Hematopoietic multipotent progenitor cell (in vitro differentiated cells): ENCODE data around the gene ANAPC2. TPM values are rescaled to one million over a fixed set of nuclear protein-coding genes. Genes with fewer than 3 reads are reported as not detected.

ENCODE experiments used
- DNase-seq, 3 donors: peaks; one replicate each; pipeline ENCODE4 v3.0.0-alpha.2; 2011 to 2015; ENCODE audit warnings: low read depth in 2 of 3, low spot score in 2 of 3
- total RNA-seq: library from RNA; depleted of rRNA; stranded (reverse); fragments of >200 nt; gene quantifications from one replicate; pipeline ENCODE4 v1.2.3, GENCODE V29; 2012

The ANAPC2 gene
- total RNA-seq, 1 donor: 59.8 TPM

- DNase-seq: no peak
Measured at GRCh38 chr9:137149363-137149762, 39.0 kb downstream of the ANAPC2 start.

DNA sequence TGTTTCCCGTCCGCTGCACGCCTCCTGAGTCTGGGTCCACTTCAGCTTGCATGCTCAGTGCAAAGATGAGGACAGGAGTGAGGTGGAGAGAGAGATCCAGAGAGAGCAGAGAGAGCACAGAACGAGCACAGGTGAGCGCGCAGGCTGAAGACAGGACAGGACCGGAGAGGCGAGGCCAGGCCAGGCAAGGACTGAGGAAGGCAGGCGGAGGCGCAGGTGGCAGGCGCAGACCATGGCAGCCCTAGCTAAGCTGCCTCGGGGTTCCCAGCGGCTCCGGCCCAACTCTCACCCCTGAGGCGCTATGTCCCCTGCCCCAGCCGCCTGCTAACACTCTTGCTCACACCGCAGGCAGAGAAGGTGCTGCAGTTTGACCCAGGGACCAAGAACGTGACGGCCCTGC is 39.7 kb downstream of the ANAPC2 start:
- no peak for DNase-seq

- no peak for DNase-seq
Measured at GRCh38 chr9:137148242-137148641, 40.1 kb downstream of the ANAPC2 start.

GRCh38 chr9:137147793-137148160 is 40.6 kb downstream of the ANAPC2 start:
- DNase-seq: no peak

DNA sequence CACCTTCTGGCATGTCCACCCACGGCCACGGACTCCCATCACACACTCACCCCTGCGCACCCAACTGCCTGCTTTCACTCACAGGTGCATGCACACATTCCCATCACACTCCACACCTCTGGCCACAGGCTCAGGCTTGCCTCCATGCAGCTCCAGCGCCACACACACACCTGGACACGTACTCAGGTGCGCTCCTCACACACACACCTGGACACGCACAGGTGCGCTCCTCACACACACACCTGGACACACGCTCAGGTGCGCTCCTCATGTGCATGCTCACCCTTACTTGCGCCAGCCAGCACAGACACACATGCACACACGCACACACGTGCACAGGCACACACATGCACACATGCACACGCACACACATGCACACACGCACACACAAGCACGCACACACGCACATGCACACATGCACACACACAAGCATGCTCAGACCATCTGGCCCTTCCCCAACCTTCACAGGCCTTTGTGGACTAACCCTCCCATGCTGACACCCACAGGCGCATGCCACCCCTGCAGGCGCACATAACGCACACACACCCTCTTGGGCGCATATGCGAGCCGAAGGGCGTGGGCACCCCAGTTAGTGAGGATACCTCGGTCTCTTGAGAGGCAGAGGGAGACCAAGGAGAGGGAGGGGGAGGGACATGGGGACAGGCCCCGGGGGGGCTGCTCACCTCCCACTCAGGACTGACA is 41.1 kb downstream of the ANAPC2 start:
- no peak for DNase-seq

DNA sequence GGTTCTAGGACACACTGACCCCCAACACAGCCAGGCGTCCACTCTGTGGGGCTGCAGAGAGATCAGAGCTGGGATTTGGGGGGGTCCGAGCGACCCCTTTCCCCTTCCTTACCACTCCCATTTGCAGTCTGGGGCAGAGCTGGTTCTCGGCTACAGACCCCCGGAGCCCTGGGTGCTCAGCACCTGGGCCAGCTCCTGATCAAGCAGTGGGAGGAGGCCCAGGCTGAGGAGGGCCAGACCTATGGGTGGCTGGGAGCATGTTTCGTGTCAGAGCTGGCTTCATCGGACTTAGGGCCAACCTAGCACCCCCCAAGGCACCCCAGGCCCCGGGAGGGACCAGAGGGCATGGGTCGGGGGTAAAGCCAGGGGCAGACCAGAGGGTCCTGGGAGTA is 41.8 kb downstream of the ANAPC2 start:
- no peak for DNase-seq

GRCh38 chr9:137145731-137146526 is 42.4 kb downstream of the ANAPC2 start:
- no peak for DNase-seq

GRCh38 chr9:137143459-137143858 is 44.9 kb downstream of the ANAPC2 start:
- DNase-seq: no peak

GRCh38 chr9:137141976-137142936 is 46.1 kb downstream of the ANAPC2 start:
- DNase-seq: no peak

DNA sequence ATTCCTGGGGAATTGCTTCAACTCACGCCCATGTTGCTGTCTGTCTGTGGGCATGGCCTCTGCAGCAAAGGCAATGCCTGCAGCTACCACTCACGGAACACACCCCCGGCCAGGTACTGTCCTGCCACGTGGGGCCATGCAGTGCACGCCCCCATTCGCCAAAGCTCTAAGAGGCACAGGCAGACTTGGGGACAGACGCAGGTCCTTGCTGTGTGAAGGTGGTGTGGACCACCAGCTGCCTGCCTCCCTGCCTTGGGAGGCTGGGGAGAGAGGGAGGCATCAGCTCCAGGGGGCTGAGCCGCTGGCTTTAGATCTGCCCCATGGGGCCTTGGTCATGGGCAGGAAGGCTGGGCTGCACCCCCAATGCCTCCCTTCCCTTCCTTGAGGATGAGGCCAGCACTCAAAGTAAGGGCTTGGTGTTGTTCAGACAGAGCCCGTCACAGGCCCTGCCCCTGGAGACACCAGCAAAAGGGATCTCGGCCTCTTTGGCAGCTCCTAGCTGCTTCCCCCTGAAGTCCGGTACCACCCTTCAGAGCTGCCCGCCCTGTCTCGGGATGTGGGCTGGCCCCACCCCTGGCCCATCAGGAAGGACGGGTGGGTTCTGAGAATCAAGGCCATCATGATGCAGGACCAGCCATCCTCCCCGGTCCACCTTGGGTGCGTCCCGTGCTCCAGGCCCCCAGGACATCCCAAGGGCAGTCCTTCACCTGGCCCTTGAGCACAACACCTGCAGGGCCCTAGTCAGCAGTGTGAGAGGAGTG is 47.1 kb downstream of the ANAPC2 start:
- DNase-seq: no peak

- DNase-seq: no peak
Measured at GRCh38 chr9:137140151-137141012, 48.0 kb downstream of the ANAPC2 start.

DNA sequence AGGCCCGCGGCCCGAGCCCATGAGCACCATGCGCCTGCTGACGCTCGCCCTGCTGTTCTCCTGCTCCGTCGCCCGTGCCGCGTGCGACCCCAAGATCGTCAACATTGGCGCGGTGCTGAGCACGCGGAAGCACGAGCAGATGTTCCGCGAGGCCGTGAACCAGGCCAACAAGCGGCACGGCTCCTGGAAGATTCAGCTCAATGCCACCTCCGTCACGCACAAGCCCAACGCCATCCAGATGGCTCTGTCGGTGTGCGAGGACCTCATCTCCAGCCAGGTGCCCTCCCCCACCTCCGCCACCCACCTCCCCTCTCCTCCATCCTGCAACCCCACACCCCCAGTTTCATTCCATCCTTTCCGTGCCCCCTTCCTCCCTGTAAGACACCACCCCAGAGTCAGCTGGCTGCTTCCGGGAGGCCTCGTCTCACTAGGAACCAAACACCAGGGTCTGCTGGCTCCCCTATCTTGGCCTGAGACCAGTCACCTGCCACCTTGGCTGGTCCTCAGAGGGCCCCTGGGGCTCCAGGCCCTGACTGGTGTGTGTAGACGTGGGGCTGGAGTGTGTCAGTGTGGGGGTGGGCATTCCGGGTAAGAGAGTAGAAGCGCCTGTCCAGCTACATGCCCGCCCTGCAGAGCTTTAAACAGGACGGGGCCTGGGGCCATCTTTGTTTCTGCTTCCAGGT is 48.8 kb downstream of the ANAPC2 start:
- no peak for DNase-seq

DNA sequence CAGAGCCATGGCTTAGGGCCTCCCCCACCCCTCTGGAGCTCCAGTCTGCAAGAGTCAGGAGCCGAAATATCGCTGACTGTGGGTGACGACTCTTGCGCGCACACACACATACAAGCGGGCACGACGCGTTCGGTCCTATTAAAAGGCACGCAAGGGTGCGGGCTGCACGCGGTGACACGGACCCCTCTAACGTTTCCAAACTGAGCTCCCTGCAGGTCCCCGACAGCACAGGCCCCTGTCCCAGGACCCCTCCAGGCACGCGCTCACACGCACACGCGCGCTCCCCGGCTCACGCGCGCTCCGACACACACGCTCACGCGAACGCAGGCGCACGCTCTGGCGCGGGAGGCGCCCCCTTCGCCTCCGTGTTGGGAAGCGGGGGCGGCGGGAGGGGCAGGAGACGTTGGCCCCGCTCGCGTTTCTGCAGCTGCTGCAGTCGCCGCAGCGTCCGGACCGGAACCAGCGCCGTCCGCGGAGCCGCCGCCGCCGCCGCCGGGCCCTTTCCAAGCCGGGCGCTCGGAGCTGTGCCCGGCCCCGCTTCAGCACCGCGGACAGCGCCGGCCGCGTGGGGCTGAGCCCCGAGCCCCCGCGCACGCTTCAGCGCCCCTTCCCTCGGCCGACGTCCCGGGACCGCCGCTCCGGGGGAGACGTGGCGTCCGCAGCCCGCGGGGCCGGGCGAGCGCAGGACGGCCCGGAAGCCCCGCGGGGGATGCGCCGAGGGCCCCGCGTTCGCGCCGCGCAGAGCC is 49.5 kb downstream of the ANAPC2 start, which contains the start of gene GRIN1:
GRIN1 (plus strand) TSS at position 433 of the 746 bp plus-strand sequence. CDS start 333 bp downstream, outside the sequence.
- peak in 1 of 3 donors; percentile 69 for DNase-seq

DNA sequence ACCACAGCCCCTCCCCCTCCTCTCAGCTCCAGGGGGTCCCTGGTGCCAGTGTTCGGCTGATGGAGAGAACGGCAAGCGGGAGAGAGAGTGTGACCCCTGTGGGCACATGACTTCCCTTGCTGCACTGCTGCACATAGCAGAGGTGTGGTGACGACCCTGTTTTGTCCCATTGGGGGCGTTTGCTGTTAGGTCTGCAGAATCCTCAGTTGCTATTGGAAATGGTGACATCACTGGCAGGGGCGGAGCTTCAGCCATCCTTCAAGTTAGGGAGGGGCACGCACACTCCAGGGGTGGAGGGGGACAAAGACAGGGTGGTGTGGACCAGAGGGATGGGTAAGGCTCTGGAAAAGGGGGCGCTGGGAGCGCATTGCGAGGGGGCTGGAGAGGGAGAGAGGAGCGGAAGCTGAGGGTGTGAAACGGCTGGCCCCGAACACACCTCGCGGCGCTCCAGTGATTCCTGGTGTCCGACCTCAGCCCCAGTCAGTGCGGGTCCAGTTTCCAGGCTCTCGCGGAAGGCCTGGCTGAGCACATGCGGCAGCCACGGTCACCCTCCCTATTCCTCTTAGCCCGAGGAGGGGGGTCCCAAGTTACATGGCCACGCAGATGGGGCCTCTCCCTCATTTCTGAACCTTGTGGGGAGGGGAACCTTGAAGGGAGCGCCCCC is 50.2 kb downstream of the ANAPC2 start:
- DNase-seq: no peak

DNA sequence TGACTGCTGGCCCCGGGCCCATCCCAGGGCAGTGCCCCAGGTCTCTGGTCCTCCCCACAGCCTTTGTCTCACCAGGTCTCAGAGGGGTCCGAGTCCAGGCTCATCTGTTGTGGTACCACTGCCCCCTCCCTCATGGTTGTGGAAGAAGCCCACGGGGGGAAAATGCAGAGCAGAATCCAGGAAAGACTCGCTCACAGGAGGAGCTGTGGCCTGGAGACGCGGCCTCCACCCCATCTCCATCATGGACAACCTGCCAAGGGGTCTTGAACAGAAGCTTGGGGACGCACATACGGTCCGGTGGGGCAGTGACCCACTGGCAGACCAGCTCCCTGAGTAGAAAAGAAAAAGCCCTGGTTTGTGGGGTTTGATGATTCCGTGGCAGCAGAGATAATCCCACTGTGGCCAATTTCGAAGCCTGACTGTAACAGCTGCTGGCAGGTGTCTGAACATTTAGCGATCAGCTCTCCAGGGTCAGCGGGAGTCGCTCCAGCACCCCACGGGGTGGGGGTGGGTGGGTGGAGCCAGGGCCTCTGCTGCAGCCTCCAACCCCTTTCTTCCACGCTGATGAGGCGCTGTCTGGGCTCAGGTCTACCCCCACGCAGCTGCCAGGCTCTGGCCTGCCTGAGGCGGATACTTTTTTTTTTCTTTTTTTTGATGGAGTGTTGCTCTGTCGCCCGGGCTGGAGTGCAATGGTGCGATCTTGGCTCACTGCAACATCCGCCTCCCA is 51.3 kb downstream of the ANAPC2 start:
- DNase-seq: no peak

GRCh38 chr9:137136261-137136880 is 52.0 kb downstream of the ANAPC2 start:
- no peak for DNase-seq
